ENCODE data around the gene DNAAF9. TPM values are rescaled to one million over a fixed set of nuclear protein-coding genes. Genes with fewer than 3 reads are reported as not detected.
"Not testable (repeated sequence)": the region's sequence is repeated elsewhere in the genome, so short reads cannot be mapped to it uniquely, and the experiment has no call there.

The DNAAF9 gene
- total and polyA plus RNA-seq, 9 donors, result 10.3 to 20.3 (median 17.5) TPM

DNA sequence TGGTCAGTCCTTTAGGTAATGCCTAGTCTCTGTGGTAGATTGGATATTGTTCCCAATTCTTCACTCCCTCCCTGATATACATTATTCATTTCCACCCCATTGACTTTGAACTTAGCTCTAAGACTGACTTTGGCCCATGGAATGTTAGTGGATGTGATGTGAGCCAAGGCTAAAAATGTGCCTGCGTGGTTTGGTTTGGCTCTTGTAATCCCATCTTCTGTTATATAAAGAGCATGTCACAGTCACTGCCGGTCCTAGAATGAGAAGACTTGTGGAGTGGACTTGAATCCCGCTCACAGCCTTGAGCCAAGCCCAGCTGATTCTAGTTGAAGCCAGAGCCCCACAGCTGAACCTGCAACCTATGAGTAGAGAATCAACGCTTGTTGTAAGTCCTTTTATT, 23.6 kb upstream of the DNAAF9 start:
- H3K4me1 ChIP-seq (ENCODE audit: insufficient read depth), result no peaks in the 10 kb centered on the region
- H3K27ac ChIP-seq, result no peak overlapping the region
- DNase-seq, result no peak
- H3K4me3 ChIP-seq, result no peak overlapping the region
- H3K36me3 ChIP-seq, result no peaks in the 10 kb centered on the region
- 89 to 92% (median 91%) methylated on average over 4 of the region's 4 CpGs for WGBS, 3 donors
- H3K9me3 ChIP-seq, result no peaks in the 10 kb centered on the region
- H3K27me3 ChIP-seq, result no peaks in the 10 kb centered on the region
- TF ChIP-seq, protein P1, sequence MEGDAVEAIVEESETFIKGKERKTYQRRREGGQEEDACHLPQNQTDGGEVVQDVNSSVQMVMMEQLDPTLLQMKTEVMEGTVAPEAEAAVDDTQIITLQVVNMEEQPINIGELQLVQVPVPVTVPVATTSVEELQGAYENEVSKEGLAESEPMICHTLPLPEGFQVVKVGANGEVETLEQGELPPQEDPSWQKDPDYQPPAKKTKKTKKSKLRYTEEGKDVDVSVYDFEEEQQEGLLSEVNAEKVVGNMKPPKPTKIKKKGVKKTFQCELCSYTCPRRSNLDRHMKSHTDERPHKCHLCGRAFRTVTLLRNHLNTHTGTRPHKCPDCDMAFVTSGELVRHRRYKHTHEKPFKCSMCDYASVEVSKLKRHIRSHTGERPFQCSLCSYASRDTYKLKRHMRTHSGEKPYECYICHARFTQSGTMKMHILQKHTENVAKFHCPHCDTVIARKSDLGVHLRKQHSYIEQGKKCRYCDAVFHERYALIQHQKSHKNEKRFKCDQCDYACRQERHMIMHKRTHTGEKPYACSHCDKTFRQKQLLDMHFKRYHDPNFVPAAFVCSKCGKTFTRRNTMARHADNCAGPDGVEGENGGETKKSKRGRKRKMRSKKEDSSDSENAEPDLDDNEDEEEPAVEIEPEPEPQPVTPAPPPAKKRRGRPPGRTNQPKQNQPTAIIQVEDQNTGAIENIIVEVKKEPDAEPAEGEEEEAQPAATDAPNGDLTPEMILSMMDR (IDR thresholded peaks at IDR 0.05), result no peak
- TF ChIP-seq POLR2A (IDR thresholded peaks at IDR 0.05) (no peak), EP300 (IDR thresholded peaks at IDR 0.05) (no peak)
- intact Hi-C loops (cut with DNase I), result no loop called here

DNA sequence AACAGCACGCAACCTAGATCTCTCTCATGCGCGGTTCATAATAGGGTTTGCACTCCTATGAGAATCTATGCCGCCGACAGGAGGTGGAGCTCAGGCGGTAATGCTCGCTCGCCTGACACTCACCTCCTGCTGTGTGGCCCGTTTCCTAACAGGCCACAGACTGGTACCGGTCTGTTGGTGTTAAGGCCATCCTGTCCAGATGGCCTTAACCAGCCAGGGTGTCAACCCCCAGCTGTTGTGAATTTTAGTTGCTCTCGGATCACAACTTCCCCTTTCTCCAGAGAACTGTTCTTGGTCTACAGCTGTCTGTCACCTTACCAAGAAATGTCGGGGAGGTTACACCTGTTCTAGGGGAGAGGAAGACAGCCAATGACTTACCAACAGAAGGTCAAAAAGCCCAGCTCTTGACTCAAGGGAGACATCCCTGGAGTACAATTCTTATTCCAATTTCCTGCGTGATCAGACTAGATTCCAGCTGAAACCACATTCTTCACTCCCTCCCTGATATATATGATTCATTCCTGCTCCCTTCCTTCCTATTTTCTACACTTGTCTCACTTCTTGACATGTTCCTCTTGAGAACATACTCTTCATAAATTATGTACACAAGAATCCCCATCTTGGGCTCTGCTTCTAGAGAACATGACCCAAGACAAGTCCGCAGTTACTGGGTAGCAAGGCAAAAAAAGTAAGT, 23.1 kb upstream of the DNAAF9 start:
- WGBS, 3 donors, result 76 to 82% (median 81%) methylated on average over 14 of the region's 14 CpGs
- no peak for DNase-seq
- Histone ChIP-seq H3K4me3 (no peak overlapping the region), H3K36me3 (no peaks in the 10 kb centered on the region), H3K27ac (no peak overlapping the region), H3K27me3 (no peaks in the 10 kb centered on the region), H3K9me3 (no peaks in the 10 kb centered on the region), H3K4me1 (ENCODE audit: insufficient read depth) (no peaks in the 10 kb centered on the region)
- intact Hi-C loops (cut with DNase I), result no loop called here
- TF ChIP-seq EP300 (IDR thresholded peaks at IDR 0.05) (no peak), POLR2A (IDR thresholded peaks at IDR 0.05) (no peak)
- TF ChIP-seq, protein P1 (IDR thresholded peaks at IDR 0.05), result no peak

DNA sequence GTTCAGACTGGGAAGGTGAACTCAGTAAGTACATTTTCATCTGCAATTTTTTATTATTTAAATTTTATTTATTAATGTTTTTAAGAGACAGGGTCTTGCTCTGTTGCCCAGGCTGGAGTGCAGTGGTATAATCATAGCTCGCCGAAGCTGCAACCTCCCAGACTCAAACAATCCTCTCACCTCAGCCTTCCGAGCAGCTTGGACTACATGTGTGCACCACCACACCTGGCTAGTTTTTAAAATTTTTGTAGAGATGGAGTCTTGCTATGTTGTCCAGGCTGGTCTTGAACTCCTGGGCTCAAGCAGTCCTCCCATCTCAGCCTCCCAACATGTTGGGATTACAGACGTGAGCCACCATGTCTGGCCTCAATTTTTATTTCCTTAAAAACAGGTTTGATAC, 19.3 kb upstream of the DNAAF9 start:
- H3K36me3 ChIP-seq; H3K9me3 ChIP-seq; H3K4me3 ChIP-seq; H3K27ac ChIP-seq; intact Hi-C loops (cut with DNase I); H3K4me1 ChIP-seq (ENCODE audit: insufficient read depth); H3K27me3 ChIP-seq; DNase-seq: not testable (repeated sequence)
- WGBS, 3 donors, result 62 to 84% (median 82%) methylated on average over 4 of the region's 4 CpGs

DNA sequence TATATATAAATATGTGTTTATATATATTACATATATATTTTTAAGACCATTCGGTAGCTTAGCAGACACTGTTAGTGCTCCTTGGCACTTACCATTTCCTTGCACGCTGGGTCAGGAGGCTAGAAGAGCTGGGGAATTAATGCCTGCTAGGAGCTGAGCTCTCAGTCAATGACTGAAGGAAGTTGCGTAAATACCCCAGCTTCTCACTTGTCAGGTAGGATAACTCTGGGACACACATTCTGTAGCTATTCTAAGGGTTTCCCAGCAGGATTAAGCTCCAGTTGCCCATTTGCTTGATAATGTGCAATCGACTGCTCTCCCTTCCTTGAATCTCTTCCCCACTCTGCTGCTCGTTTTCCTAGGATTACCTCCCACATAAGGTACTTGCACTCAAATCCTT, 15.7 kb upstream of the DNAAF9 start:
- H3K27ac ChIP-seq, result no peak overlapping the region
- TF ChIP-seq EP300 (IDR thresholded peaks at IDR 0.05), result no peak
- TF ChIP-seq, protein P1 (IDR thresholded peaks at IDR 0.05), result no peak
- no peak for TF ChIP-seq POLR2A (IDR thresholded peaks at IDR 0.05)
- intact Hi-C loops (cut with DNase I), result no loop called here

DNA sequence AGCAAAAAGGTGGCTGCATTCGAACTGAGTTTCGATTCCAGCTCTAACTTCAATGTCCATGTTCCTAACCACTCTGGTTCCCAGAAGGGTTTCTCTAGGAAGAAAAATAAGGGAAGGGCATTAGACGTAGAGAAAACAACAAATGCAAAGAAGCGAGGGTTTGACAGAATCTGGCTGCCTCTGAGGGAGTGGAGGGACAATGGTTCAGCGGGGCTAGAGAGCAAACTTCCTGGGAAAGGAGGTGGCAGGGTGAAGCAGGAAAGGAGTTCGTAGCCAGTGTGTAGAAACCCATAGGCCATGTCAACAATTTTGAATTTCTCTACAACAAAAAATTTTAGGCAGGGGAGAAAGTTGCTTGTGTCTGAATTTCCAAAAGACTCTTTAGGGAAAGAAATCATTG, 14.5 kb upstream of the DNAAF9 start:
- Histone ChIP-seq H3K27me3 (no peaks in the 10 kb centered on the region), H3K9me3 (no peaks in the 10 kb centered on the region), H3K36me3 (no peaks in the 10 kb centered on the region), H3K4me1 (ENCODE audit: insufficient read depth) (no peaks in the 10 kb centered on the region), H3K27ac (no peak overlapping the region), H3K4me3 (no peak overlapping the region)
- no peak for DNase-seq
- TF ChIP-seq EP300 (IDR thresholded peaks at IDR 0.05) (no peak), POLR2A (IDR thresholded peaks at IDR 0.05) (no peak)
- TF ChIP-seq, protein P1 (IDR thresholded peaks at IDR 0.05), result no peak
- intact Hi-C loops (cut with DNase I), result no loop called here
- WGBS, 3 donors, result 72 to 75% (median 75%) methylated on average over 6 of the region's 6 CpGs

More for the DNA sequence above, 15.7 kb upstream of the DNAAF9 start:
- Histone ChIP-seq H3K4me1 (ENCODE audit: insufficient read depth) (no peaks in the 10 kb centered on the region), H3K4me3 (no peak overlapping the region), H3K27me3 (no peaks in the 10 kb centered on the region), H3K36me3 (no peaks in the 10 kb centered on the region), H3K9me3 (no peaks in the 10 kb centered on the region)
- DNase-seq, result no peak
- 47 to 68% (median 53%) methylated on average over 5 of the region's 5 CpGs for WGBS, 3 donors
